Sigmoid colon (tissue), 7 donors: ENCODE data around the gene SORCS1. TPM values are rescaled to one million over a fixed set of nuclear protein-coding genes. Genes with fewer than 3 reads are reported as not detected.

Experiments
- DNase-seq: peaks from one replicate; pipeline ENCODE4 v3.0.0-alpha.2; 2019
- H3K27ac ChIP-seq, 4 donors: fragments of 200-600 bp; sonication (generic); one replicate each; pipeline ENCODE4 v1.5.1; 2016 to 2019; ENCODE audit warnings: mild to moderate bottlenecking in 1 of 4
- H3K27me3 ChIP-seq, 3 donors: fragments of 200-600 bp; sonication (generic); one replicate each; pipeline ENCODE4 v1.5.1; 2019; ENCODE audit warnings: mild to moderate bottlenecking in 1 of 3
- H3K36me3 ChIP-seq, 4 donors: fragments of 200-600 bp; sonication (generic); one replicate each; pipeline ENCODE4 v1.5.1; 2016 to 2019
- H3K4me1 ChIP-seq, 4 donors: fragments of 200-600 bp; sonication (generic); one replicate each; pipeline ENCODE4 v1.5.1; 2017 to 2019
- H3K4me3 ChIP-seq, 4 donors: fragments of 200-600 bp; sonication (generic); one replicate each; pipeline ENCODE4 v1.5.1; 2017 to 2019; ENCODE audit warnings: mild to moderate bottlenecking in 2 of 4, moderate library complexity in 1 of 4
- H3K9me3 ChIP-seq, 4 donors: fragments of 200-600 bp in 3 of 4; sonication (generic) in 3 of 4; one replicate each; pipeline versions ENCODE4 v1.5.1 to v1.6.1; 2013 to 2019
- EP300 ChIP-seq, 4 donors: sonication (generic); formaldehyde crosslinking; IDR thresholded peaks; one replicate each; pipeline ENCODE4 v1.6.1; 2017; ENCODE audit warnings: antibody characterized with exemption in 4 of 4
- POLR2A ChIP-seq, 2 donors: fragments of 450-650 bp; IDR thresholded peaks; one replicate each; pipeline ENCODE4 v1.6.1; 2016; ENCODE audit warnings: antibody characterized with exemption in 2 of 2, mild to moderate bottlenecking in 2 of 2, moderate library complexity in 2 of 2
- POLR2AphosphoS5 ChIP-seq, 4 donors: sonication (generic); formaldehyde crosslinking; IDR thresholded peaks; one replicate each; pipeline ENCODE4 v1.6.1; 2017; ENCODE audit warnings: antibody characterized with exemption in 4 of 4
- WGBS, 2 donors: extraction: QIAGEN DNeasy Blood & Tissue Kit; methylation state at CpG; one replicate each; pipeline ENCODE4 v1.1.7; 2013; 5-methylcytosine and 5-hydroxymethylcytosine counted together
- intact Hi-C: fragments of 100-400 bp; cut with DNase I; formaldehyde crosslinking; loops from one replicate; pipeline ENCODE4 v1.15.1; 2023
- polyA plus RNA-seq, 3 donors: library from polyadenylated mRNA; stranded (reverse); fragments of 200-250 nt; gene quantifications; one replicate each; pipeline ENCODE4 v1.2.3, GENCODE V29; 2013
- total RNA-seq, 4 donors: library from RNA; depleted of rRNA; stranded (reverse); fragments of >200 nt; gene quantifications; one replicate each; pipeline ENCODE4 v1.1.0, GENCODE V29; 2016
- TF ChIP-seq, protein P1 (sequence below), 4 experiments: fragments of 450-650 bp in 3 of 4; fragments of 200-600 bp in 1 of 4; IDR thresholded peaks; one replicate each; pipeline ENCODE4 v1.5.1; 2016 to 2019; ENCODE audit warnings: antibody characterized with exemption in 4 of 4, mild to moderate bottlenecking in 3 of 4, moderate library complexity in 2 of 4
- donor health status: healthy with polysubstance abuse.
- donor health status: Bipolar disorder and iron deficiency.
- donor health status: healthy.

The SORCS1 gene
- total and polyA plus RNA-seq, 7 donors: 2.5 to 18.3 (median 8.7) TPM; not detected in 1

DNA sequence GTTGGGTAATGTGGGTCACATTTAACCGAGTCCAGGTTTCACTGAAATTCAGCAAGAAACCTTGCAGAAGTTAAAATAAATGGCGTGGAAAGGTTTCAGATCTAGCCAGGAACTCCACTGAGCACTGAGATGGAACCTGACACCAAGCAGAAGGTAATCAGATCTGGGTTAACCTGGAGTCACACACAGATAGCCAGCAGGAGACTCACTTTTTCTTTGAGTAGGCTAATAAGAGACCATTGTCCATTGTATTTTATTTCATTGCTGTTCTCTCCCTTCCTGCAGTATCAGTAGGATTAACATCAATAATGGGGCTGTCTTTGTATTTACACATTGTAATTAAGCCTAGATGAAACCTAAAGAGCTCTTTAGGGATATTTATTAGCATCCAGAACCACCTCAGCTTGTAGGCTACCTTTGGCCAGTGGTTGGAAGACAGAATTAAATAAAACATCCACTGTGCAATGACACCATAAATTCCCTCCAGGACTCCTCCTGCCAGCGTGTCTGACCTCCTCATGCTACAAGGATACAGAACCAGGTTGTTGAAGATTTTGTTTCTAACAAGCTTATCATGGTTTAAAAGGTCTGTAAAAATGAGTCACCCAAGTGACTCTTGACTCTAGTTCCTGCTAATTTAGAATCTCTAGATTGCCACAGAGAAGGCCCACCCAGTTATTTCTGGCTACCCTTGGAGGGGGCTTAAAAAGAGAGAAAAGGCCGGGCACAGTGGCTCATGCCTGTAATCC is 151.1 kb downstream of the SORCS1 start:
- peaks cover 0 to 4% (median 0%) of the 10 kb centered on the region in 4 donors for H3K9me3 ChIP-seq
- no peak overlapping the region for H3K27ac ChIP-seq
- no peak overlapping the region for H3K4me3 ChIP-seq
- no peak for TF ChIP-seq POLR2AphosphoS5 (IDR thresholded peaks at IDR 0.05)
- TF ChIP-seq EP300 (IDR thresholded peaks at IDR 0.05): no peak
- TF ChIP-seq, protein P1, sequence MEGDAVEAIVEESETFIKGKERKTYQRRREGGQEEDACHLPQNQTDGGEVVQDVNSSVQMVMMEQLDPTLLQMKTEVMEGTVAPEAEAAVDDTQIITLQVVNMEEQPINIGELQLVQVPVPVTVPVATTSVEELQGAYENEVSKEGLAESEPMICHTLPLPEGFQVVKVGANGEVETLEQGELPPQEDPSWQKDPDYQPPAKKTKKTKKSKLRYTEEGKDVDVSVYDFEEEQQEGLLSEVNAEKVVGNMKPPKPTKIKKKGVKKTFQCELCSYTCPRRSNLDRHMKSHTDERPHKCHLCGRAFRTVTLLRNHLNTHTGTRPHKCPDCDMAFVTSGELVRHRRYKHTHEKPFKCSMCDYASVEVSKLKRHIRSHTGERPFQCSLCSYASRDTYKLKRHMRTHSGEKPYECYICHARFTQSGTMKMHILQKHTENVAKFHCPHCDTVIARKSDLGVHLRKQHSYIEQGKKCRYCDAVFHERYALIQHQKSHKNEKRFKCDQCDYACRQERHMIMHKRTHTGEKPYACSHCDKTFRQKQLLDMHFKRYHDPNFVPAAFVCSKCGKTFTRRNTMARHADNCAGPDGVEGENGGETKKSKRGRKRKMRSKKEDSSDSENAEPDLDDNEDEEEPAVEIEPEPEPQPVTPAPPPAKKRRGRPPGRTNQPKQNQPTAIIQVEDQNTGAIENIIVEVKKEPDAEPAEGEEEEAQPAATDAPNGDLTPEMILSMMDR (IDR thresholded peaks at IDR 0.05): no peak
- TF ChIP-seq POLR2A (IDR thresholded peaks at IDR 0.05): no peak
- no peaks in the 10 kb centered on the region for H3K27me3 ChIP-seq
- intact Hi-C loops: no loop called here
- H3K36me3 ChIP-seq: no peaks in the 10 kb centered on the region
- WGBS, 2 donors: 64 to 73% methylated on average over 4 of the region's 4 CpGs
- no peak for DNase-seq
- H3K4me1 ChIP-seq: no peaks in the 10 kb centered on the region

DNA sequence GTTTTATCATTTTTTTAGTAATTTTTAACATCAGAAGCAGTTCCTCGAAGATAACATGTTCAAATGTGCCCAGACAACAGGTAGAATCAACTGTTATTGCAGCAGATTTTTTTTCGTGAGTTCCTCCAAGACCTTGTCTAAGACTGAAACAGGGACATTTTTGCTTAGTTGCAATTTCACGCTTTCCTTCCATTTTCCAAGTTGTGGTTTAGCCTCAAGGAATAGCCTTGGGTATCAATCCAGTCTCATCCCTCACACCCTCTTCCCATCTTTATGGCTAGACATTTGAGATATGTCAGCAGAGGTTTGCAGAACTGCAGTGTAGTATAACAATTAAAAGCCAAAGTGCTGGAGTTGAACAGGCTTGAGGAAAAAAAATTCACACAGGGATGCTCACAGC is 152.5 kb downstream of the SORCS1 start:
- 74 to 87% methylated on average over 3 of the region's 3 CpGs for WGBS, 2 donors
- Histone ChIP-seq H3K4me3 (no peak overlapping the region), H3K9me3 (peaks cover 0 to under 1% (median 0%) of the 10 kb centered on the region in 4 donors), H3K27me3 (no peaks in the 10 kb centered on the region), H3K4me1 (no peaks in the 10 kb centered on the region), H3K36me3 (no peaks in the 10 kb centered on the region), H3K27ac (no peak overlapping the region)
- no peak for DNase-seq
- intact Hi-C loops: no loop called here
- no peak for TF ChIP-seq EP300 (IDR thresholded peaks at IDR 0.05)
- TF ChIP-seq POLR2A (IDR thresholded peaks at IDR 0.05): no peak
- no peak for TF ChIP-seq POLR2AphosphoS5 (IDR thresholded peaks at IDR 0.05)
- TF ChIP-seq, protein P1 (IDR thresholded peaks at IDR 0.05): no peak

DNA sequence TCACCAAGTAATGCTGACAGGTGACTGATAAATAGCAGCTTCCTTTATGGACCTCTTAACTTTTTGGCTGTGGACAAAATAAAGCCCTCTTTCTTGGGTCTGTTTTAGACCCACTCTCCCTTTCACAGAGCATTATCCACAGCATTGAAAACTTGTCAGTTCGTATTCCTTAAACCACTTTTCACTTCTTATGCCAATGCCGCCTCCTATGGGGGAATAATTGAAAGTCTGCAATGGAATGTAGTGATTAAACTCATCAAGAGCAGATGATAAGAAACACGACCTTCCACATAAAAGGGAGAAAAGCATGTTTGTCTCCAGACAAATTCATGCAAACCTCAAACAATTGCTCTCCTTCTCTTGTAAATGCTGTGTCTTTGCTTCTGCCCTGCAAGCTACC is 153.4 kb downstream of the SORCS1 start:
- Histone ChIP-seq H3K27ac (no peak overlapping the region), H3K4me3 (no peak overlapping the region), H3K27me3 (no peaks in the 10 kb centered on the region), H3K4me1 (no peaks in the 10 kb centered on the region), H3K9me3 (no peaks in the 10 kb centered on the region), H3K36me3 (no peaks in the 10 kb centered on the region)
- no peak for DNase-seq
- TF ChIP-seq POLR2A (IDR thresholded peaks at IDR 0.05) (no peak), EP300 (IDR thresholded peaks at IDR 0.05) (no peak), POLR2AphosphoS5 (IDR thresholded peaks at IDR 0.05) (no peak)
- TF ChIP-seq, protein P1 (IDR thresholded peaks at IDR 0.05): no peak
- intact Hi-C loops: no loop called here
- WGBS, 2 donors: 26 to 59% methylated on average over 3 of the region's 3 CpGs

DNA sequence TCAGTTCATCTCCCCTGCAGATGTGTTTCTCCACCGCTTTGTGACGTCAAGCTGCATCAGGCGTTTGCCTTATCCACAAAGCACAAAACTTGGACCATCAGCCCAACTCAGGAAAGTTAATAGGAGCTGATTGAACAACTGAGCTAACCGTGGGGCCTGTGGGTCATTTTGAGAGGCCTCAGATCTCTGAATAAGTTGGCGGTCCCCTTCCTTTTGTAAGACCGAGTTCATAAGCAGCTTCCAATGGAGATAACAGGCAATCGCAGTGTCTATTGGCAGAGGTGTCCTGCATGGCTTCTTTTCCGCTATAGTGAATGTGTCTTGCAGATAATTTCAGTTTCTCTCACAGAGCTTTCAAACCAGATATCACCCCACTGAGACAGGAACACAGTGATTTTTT is 154.0 kb downstream of the SORCS1 start:
- H3K27ac ChIP-seq: no peak overlapping the region
- intact Hi-C loops: no loop called here
- no peaks in the 10 kb centered on the region for H3K36me3 ChIP-seq
- no peaks in the 10 kb centered on the region for H3K9me3 ChIP-seq
- 93 to 94% methylated on average over 8 of the region's 8 CpGs for WGBS, 2 donors
- TF ChIP-seq POLR2A (IDR thresholded peaks at IDR 0.05) (no peak), POLR2AphosphoS5 (IDR thresholded peaks at IDR 0.05) (no peak), EP300 (IDR thresholded peaks at IDR 0.05) (no peak)
- TF ChIP-seq, protein P1 (IDR thresholded peaks at IDR 0.05): no peak
- H3K27me3 ChIP-seq: no peaks in the 10 kb centered on the region
- H3K4me1 ChIP-seq: no peaks in the 10 kb centered on the region
- H3K4me3 ChIP-seq: no peak overlapping the region
- DNase-seq: no peak
